ENCODE results near the gene RGS19. TPM values are rescaled to one million over a fixed set of nuclear protein-coding genes. Genes with fewer than 3 reads are reported as not detected.
A peak's percentile ranks its signal among the peaks of the same experiment; 100 is the strongest.

Gene RGS19
- polyA plus RNA-seq, 3 donors, result 6.0 to 7.9 (median 6.7) TPM

- DNase-seq, result no peak
These were observed 30.6 kb upstream of the RGS19 start for GRCh38 chr20:64109831-64110391.

DNA sequence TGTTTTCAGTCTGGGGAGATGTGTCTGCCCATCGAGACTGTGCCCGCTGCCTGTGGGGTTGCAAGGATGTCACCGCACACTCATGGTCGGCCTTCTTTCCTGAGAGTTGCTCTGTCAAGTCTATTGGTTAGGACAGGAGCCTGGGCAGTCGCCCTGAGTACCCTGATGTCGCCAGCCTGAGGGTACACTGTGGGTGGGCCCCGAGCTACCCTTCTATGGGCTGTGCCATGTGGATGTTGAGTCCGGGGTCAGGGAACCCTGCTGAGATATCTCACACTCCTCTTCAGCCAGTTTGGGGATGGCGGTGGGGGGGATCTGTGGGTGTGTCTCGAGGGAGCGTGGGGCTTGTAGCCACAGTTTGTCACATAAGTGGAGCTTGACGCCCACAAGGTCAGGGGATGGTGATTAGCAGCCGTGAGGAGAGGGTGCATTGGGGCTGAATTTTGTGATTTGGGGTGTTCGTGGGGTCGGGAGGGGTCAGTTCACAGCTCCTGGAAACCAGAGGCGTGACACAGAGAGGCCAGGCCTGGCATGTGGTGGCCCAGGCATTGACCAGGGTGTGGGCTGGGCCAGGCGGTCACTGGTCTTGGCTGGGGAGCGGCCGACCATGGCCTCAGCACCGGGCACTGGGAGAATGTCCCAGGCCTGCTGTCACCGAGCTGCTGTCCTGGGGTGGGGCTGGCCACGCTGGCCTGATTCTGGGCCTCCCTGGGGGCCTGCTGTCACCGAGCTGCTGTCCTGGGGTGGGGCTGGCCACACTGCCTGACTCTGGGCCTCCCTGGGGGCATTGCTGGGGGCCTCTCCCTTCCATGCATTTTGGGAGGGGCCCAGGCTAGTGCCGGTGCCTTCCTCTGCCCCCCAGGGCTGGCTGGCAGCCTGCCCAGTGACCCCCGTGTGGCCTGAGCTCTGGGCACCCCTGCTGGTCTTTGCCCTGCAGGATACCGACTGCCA lies 29.7 kb upstream of the RGS19 start:
- DNase-seq, result no peak

DNA sequence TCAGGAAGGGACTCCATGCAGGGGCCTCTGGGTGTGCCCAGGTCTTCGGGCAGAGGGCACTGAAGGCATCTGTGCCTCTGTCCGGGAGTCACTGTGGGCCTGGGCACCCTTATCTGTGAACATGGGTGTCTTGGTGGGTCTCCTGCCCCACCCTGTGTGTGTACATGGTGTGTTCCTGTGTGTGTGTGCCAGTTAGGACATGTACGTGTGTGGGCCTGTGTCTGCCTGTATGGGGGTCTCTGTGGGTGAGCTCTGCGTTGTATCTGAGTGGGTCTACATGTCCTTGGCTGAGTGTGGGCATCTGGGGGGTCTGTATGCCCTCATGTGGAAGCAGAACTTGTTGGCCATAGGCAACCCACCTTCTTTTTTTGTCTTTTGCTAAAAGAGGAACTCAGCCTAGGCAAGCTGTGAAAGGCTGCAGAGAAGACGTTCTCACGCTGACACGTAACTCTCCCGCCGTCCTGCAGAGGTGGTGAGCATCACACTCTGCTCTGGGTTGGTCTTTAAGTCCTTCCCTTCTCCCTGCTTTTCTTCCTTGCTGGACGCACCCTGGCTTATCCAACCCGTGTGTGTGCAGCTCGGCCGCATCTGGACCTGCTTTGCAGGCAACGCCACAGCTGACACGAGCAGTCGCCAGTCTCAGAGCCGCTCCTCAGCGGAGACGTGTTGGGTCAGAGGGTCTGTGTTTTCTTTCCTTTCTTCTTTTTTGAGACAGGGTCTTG lies 28.6 kb upstream of the RGS19 start:
- DNase-seq, result no peak

DNA sequence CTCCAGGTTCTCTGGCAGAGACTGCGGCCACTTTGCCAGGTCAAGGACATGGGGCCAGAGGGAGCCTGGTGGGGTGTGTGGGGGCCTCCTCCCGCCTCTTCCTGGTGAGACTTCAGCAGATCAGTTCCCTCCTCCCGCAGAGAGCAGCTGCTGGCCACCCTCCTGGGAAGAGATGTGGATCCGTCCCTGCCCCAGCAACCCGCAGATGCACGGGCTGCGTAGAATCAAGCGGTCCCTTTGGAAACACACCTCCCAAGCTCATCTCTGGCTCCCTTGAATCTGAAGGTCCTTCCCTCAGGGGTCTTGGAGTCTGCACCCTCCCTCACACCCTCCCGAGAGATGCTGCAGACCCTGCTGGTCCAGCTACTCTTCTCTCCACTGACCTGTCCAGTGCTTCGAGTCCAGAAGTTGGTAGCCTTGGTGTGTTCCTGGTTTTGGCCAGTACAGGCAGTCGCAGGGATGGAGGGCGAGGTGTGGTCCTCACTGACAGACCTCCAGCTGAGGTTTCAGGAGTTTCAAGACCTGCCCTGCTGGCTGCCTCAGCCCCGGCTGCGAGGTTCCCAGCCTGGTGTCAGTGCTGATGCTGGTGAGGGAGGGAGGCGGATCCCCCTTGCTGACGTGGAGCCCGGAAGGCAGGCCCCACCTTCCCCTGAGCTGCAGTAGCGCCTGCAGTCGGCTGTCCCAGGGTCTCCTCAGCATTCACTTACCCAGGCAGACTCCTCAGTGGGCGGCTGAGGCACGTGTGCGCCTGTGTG lies 27.8 kb upstream of the RGS19 start, which contains the start of gene NPBWR2:
Gene NPBWR2, minus strand, starts transcription at position 585 of the 755 bp plus-strand sequence. CDS start 734 bp downstream, outside the sequence.
- DNase-seq, result no peak

GRCh38 chr20:64106435-64106961 lies 27.2 kb upstream of the RGS19 start:
- DNase-seq, result no peak

GRCh38 chr20:64105846-64106434 lies 26.6 kb upstream of the RGS19 start:
- DNase-seq, result no peak

DNA sequence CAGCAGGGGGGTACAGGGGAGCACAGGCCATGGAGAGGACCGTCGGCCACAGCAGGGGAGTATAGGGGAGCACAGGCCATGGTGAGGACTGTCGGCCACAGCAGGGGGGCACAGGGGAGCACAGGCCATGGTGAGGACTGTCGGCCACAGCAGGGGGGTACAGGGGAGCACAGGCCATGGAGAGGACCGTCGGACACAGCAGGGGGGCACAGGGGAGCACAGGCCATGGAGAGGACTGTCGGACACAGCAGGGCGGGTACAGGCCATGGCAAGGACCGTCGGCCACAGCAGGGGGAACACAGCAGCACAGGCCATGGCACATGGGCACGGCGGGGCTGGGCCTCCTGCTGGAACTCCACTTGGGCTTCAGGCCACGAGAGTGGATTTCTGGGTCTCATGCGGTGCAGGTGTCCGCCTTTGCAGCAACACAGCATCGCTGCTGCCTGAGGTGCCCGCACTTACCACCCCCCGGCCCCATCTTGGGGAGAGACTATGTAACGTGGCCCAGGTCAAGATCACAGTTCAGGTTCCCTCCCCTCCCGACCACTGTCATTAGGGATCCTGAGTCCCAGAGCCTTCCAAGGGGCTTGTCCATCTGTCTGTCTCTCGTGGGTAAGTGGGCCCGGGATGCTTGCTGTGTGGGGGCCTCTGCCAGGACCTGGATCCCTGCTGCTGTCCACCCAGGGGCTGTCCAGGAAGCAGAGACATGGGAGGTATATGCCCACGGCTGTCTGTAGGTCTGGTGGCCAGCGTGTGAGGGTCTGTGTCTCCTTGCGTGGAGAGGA lies 25.5 kb upstream of the RGS19 start:
- DNase-seq, result no peak

DNA sequence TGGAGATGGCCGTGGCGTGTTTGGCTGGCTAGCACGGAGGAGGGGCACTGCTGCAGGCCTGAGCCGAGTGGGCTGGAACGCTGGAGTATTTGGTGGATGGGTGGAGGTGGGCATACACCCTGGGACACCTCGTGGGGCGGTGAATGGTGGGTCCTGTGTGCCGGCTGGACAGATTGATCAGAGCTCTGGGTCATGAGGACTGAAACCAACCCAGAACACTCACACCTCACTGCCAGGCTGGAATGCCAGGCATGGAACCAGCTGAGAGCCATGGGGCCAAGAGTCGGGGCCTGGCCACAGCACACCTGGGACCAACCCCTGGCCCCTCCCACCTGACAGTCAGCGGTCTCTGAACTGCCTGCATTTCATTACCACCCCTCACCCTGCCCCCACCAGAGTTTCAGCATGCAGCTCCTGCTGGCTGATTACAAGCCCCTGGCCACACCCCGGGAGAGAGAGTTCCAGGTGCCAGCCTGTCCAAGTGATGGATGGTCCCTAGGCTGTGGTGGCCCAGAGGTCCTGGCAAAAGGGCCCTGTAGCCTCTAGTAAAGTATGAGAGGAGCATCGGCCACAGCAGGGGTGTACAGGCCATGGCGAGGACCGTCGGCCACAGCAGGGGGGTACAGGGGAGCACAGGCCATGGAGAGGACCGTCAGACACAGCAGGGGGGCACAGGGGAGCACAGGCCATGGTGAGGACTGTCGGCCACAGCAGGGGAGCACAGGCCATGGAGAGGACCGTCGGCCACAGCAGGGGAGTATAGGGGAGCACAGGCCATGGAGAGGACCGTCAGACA lies 24.8 kb upstream of the RGS19 start:
- no peak for DNase-seq

DNA sequence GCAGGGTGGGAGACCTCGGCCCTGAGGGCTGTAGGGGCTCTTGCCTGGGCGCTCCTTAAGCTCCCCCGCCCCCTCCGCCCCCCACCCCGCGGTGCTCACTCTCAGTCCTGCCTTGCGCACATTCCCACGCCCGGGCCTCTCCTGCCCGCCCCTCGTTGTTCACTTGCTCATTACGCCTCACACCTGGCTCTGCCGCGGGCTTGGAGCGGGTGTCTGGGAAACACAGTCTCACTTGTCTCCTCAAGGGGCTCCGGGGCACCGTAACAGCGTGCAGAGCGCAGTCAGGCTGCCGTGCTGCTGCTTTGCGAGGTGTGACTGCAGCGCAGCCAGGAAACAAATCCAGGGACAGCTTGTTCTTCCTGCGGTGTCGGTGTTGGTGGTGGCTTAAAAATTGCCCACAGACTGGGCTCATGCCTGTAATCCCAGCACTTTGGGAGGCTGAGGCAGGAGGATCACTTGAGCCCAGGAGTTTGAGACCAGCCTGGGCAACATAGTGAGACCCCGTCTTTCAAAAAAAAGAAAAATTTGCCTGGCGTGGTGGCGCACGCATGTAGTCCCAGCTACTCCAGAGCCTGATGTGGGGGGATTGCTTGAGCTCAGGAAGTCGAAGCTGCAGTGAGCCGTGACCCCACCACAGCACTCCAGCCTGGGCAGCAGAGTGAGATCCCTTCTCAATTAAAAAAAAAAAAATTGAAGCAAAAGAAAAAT lies 23.5 kb upstream of the RGS19 start:
- DNase-seq, result peak; percentile 62

GRCh38 chr20:64101731-64102621 lies 22.7 kb upstream of the RGS19 start:
- DNase-seq, result no peak

GRCh38 chr20:64100946-64101688 lies 21.8 kb upstream of the RGS19 start:
- no peak for DNase-seq

DNA sequence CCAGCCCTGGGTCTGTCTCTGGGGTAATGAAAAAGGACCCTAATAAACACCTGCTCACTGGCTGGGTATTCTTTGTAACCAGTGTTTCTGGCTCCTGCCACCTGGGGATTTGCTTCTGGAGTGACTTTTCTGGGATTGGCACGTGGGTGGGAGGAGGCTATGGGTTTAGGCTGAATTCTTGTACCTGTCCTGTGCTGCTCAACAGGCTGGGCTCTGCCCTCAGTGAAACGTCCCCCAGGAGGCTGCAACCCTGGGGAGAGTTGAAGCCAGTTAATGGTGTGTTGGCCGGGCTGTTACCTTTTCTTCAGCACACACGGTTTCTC lies 21.2 kb upstream of the RGS19 start:
- no peak for DNase-seq

DNA sequence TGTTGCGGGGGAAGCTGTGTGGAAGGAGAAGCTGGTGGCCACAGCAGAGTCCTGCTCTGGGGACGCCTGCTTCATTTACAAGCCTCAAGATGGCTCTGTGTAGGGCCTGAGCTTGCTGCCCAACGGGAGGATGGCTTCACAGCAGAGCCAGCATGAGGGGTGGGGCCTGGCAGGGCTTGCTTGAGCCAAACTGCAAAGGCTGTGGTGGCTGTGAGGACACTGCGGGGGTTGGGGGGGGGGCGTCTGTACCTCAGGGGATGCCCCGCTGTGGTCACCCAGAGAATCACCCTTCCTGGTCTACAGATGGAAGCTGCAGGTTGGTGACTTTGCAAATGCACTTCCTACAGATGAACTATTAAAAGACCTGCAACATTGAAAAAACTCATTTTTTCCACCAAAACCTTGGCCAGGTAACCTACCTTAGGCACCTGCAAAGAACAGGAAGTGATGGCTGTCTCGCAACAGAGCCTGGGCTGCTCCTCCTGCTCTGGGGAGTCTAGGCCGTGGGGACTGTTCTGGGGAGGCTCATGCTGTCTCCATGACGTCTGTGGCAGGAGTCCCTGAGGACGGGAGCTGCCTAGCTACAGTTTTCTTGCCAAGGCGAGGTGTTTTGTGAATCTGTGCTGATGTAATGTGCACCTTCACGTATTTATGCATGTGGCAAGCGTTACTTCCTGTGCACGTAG lies 20.7 kb upstream of the RGS19 start:
- no peak for DNase-seq

- no peak for DNase-seq
These were observed 19.9 kb upstream of the RGS19 start for GRCh38 chr20:64099086-64099786.

GRCh38 chr20:64098471-64099013 lies 19.2 kb upstream of the RGS19 start:
- no peak for DNase-seq

DNA sequence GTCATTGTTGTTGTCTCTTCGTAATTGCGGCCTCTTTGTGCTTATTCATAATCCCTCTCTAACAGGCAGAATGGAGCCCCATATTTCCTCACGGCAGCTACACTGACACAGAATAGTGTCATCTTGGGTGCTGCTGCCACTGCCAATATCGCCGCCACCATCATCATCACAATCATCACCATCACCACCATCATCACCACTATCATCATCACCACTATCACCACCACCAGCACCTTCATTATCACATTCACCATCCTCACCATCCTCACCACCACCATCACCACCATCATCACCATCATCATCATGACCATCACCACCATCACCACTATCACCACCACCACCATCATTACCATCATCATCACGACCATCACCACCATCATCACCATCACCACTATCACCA lies 17.2 kb upstream of the RGS19 start:
- no peak for DNase-seq
